ENCODE data around the gene PRIMA1.

PRIMA1 gene

GRCh38 chr14:93733631-93734030, 54.7 kb downstream of the PRIMA1 start:
- Histone ChIP-seq H3K27me3 (ENCODE audit: insufficient read depth, low read depth, severe bottlenecking) (no peaks in the 10 kb centered on the region), H3K4me3 (ENCODE audit: low read depth, low read length) (no peak overlapping the region), H3K27ac (no peak overlapping the region), H3K36me3 (no peaks in the 10 kb centered on the region), H3K9me3 (ENCODE audit: severe bottlenecking) (no peaks in the 10 kb centered on the region)
- TF ChIP-seq CTCF (IDR thresholded peaks at IDR 0.05; ENCODE audit: low read depth, low read length), result no peak
- DNase-seq, result no peak

- DNase-seq, result no peak
- no peak for TF ChIP-seq CTCF (IDR thresholded peaks at IDR 0.05; ENCODE audit: low read depth, low read length)
- Histone ChIP-seq H3K9me3 (ENCODE audit: severe bottlenecking) (no peaks in the 10 kb centered on the region), H3K27me3 (ENCODE audit: insufficient read depth, low read depth, severe bottlenecking) (no peaks in the 10 kb centered on the region), H3K4me3 (ENCODE audit: low read depth, low read length) (no peak overlapping the region), H3K36me3 (no peaks in the 10 kb centered on the region), H3K27ac (no peak overlapping the region)
Measured at GRCh38 chr14:93733231-93733630, 55.1 kb downstream of the PRIMA1 start.

- TF ChIP-seq CTCF (IDR thresholded peaks at IDR 0.05; ENCODE audit: low read depth, low read length), result no peak
- Histone ChIP-seq H3K27ac (no peak overlapping the region), H3K4me3 (ENCODE audit: low read depth, low read length) (no peak overlapping the region), H3K9me3 (ENCODE audit: severe bottlenecking) (no peaks in the 10 kb centered on the region), H3K36me3 (no peaks in the 10 kb centered on the region), H3K27me3 (ENCODE audit: insufficient read depth, low read depth, severe bottlenecking) (no peaks in the 10 kb centered on the region)
- DNase-seq, result no peak
Measured at GRCh38 chr14:93732524-93732923, 55.8 kb downstream of the PRIMA1 start.

- H3K27me3 ChIP-seq (ENCODE audit: insufficient read depth, low read depth, severe bottlenecking), result no peaks in the 10 kb centered on the region
Measured at GRCh38 chr14:93731753-93732152, 56.5 kb downstream of the PRIMA1 start.

GRCh38 chr14:93729993-93730392, 58.3 kb downstream of the PRIMA1 start:
- H3K36me3 ChIP-seq, result no peaks in the 10 kb centered on the region
- H3K27ac ChIP-seq, result no peak overlapping the region
- no peak for TF ChIP-seq CTCF (IDR thresholded peaks at IDR 0.05; ENCODE audit: low read depth, low read length)
- no peak for DNase-seq
- H3K9me3 ChIP-seq (ENCODE audit: severe bottlenecking), result no peaks in the 10 kb centered on the region
- H3K27me3 ChIP-seq (ENCODE audit: insufficient read depth, low read depth, severe bottlenecking), result no peaks in the 10 kb centered on the region
- H3K4me3 ChIP-seq (ENCODE audit: low read depth, low read length), result no peak overlapping the region

More at GRCh38 chr14:93731753-93732152, 56.5 kb downstream of the PRIMA1 start:
- Histone ChIP-seq H3K4me3 (ENCODE audit: low read depth, low read length) (no peak overlapping the region), H3K27ac (no peak overlapping the region), H3K36me3 (no peaks in the 10 kb centered on the region), H3K9me3 (ENCODE audit: severe bottlenecking) (no peaks in the 10 kb centered on the region)
- no peak for DNase-seq
- no peak for TF ChIP-seq CTCF (IDR thresholded peaks at IDR 0.05; ENCODE audit: low read depth, low read length)

- Histone ChIP-seq H3K4me3 (ENCODE audit: low read depth, low read length) (no peak overlapping the region), H3K9me3 (ENCODE audit: severe bottlenecking) (no peaks in the 10 kb centered on the region), H3K36me3 (no peaks in the 10 kb centered on the region), H3K27me3 (ENCODE audit: insufficient read depth, low read depth, severe bottlenecking) (no peaks in the 10 kb centered on the region), H3K27ac (no peak overlapping the region)
- DNase-seq, result no peak
- TF ChIP-seq CTCF (IDR thresholded peaks at IDR 0.05; ENCODE audit: low read depth, low read length), result no peak
Measured at GRCh38 chr14:93728651-93729016, 59.7 kb downstream of the PRIMA1 start.
